HG03025 (cell line): ENCODE results near the gene EIF4G1.

ENCODE experiments used
- ATAC-seq: cut with Tn5 transposase; IDR thresholded peaks from one replicate; pipeline ENCODE4 v1.9.1; 2021; ENCODE audit warnings: mild to moderate bottlenecking, moderate library complexity; ENCODE audit not compliant: unreplicated experiment, low FRiP score

The EIF4G1 gene

GRCh38 chr3:184346480-184347190 lies 32.2 kb downstream of the EIF4G1 start:
- ATAC-seq, result no peak

GRCh38 chr3:184347321-184348056 lies 33.1 kb downstream of the EIF4G1 start:
- ATAC-seq, result no peak

GRCh38 chr3:184348057-184348382 lies 33.6 kb downstream of the EIF4G1 start:
- ATAC-seq, result no peak

GRCh38 chr3:184349563-184350470 lies 35.4 kb downstream of the EIF4G1 start:
- ATAC-seq, result no peak

- ATAC-seq, result no peak
Observed at GRCh38 chr3:184350618-184351017, 36.2 kb downstream of the EIF4G1 start.

- no peak for ATAC-seq
Observed at GRCh38 chr3:184351511-184352148, 37.2 kb downstream of the EIF4G1 start.

- ATAC-seq, result no peak
Observed at GRCh38 chr3:184352149-184352785, 37.9 kb downstream of the EIF4G1 start.

- no peak for ATAC-seq
Observed at GRCh38 chr3:184352897-184353545, 38.6 kb downstream of the EIF4G1 start.

GRCh38 chr3:184353546-184353941 lies 39.1 kb downstream of the EIF4G1 start:
- no peak for ATAC-seq

GRCh38 chr3:184354121-184354728 lies 39.8 kb downstream of the EIF4G1 start:
- ATAC-seq, result no peak

GRCh38 chr3:184354754-184355153 lies 40.3 kb downstream of the EIF4G1 start:
- ATAC-seq, result no peak

GRCh38 chr3:184355261-184356040 lies 41.0 kb downstream of the EIF4G1 start:
- no peak for ATAC-seq

GRCh38 chr3:184357248-184358123 lies 43.1 kb downstream of the EIF4G1 start:
- ATAC-seq, result no peak

- no peak for ATAC-seq
Observed at GRCh38 chr3:184358124-184358767, 43.8 kb downstream of the EIF4G1 start.

GRCh38 chr3:184358921-184359350 lies 44.5 kb downstream of the EIF4G1 start:
- no peak for ATAC-seq

- ATAC-seq, result no peak
Observed at GRCh38 chr3:184359610-184360009, 45.2 kb downstream of the EIF4G1 start.
